Glutamatergic neuron (in vitro differentiated cells): ENCODE measurements around the gene ZBTB21. TPM values are rescaled to one million over a fixed set of nuclear protein-coding genes. Genes with fewer than 3 reads are reported as not detected.
A peak's percentile ranks its signal among the peaks of the same experiment; 100 is the strongest.

ENCODE experiments used
- DNase-seq: peaks from one replicate; pipeline ENCODE4 v3.0.0; 2022
- H3K27ac Mint-ChIP-seq: one replicate; pipeline ENCODE4 v1.8.0; 2020; ENCODE audit warnings: mild to moderate bottlenecking, mixed read lengths, inconsistent platforms; ENCODE audit not compliant: unreplicated experiment
- H3K27me3 Mint-ChIP-seq: one replicate; pipeline ENCODE4 v1.8.0; 2020; ENCODE audit warnings: mild to moderate bottlenecking, moderate library complexity, mixed read lengths, inconsistent platforms; ENCODE audit not compliant: unreplicated experiment
- H3K36me3 Mint-ChIP-seq: one replicate; pipeline ENCODE4 v1.8.0; 2020; ENCODE audit warnings: mild to moderate bottlenecking, mixed read lengths, inconsistent platforms; ENCODE audit not compliant: unreplicated experiment
- H3K4me1 Mint-ChIP-seq: one replicate; pipeline ENCODE4 v1.8.0; 2020; ENCODE audit warnings: mild to moderate bottlenecking, low read depth, mixed read lengths, inconsistent platforms; ENCODE audit not compliant: unreplicated experiment
- H3K4me3 Mint-ChIP-seq: one replicate; pipeline ENCODE4 v1.8.0; 2020; ENCODE audit warnings: mild to moderate bottlenecking, mixed read lengths, inconsistent platforms; ENCODE audit not compliant: unreplicated experiment
- H3K9me3 Mint-ChIP-seq: one replicate; pipeline ENCODE4 v1.8.0; 2020; ENCODE audit warnings: mild to moderate bottlenecking, moderate library complexity, mixed read lengths, inconsistent platforms; ENCODE audit not compliant: unreplicated experiment
- CTCF ChIP-seq: fragments of 200-600 bp; sonication (generic); IDR thresholded peaks from one replicate; pipeline ENCODE4 v1.5.0; 2021; ENCODE audit not compliant: partially characterized antibody, unreplicated experiment
- total RNA-seq: library from RNA; stranded (reverse); fragmentation: NEBNext Ultra II Directional; extraction: Animal tissue kit (Norgen Biotek cat#: 25700); gene quantifications from one replicate; pipeline ENCODE4 v1.2.1, GENCODE V29; 2021; ENCODE audit not compliant: unreplicated experiment

The ZBTB21 gene
- total RNA-seq, 1 donor from 2014 or later = 21.2 TPM

GRCh38 chr21:42027085-42027821, 17.1 kb upstream of the ZBTB21 start:
- DNase-seq = no peak
- Mint-ChIP-seq H3K27ac (peak overlapping the region; percentile 7), H3K4me1 (peaks cover 8% of the 10 kb centered on the region), H3K36me3 (no peaks in the 10 kb centered on the region), H3K27me3 (peaks cover 10% of the 10 kb centered on the region), H3K4me3 (no peak overlapping the region), H3K9me3 (no peaks in the 10 kb centered on the region)
- no peak for TF ChIP-seq CTCF

- no peak overlapping the region for H3K27ac Mint-ChIP-seq
- no peaks in the 10 kb centered on the region for H3K36me3 Mint-ChIP-seq
- peaks cover 8% of the 10 kb centered on the region for H3K4me1 Mint-ChIP-seq
- no peak overlapping the region for H3K4me3 Mint-ChIP-seq
- H3K9me3 Mint-ChIP-seq = no peaks in the 10 kb centered on the region
- no peak for DNase-seq
- peaks cover 10% of the 10 kb centered on the region for H3K27me3 Mint-ChIP-seq
- no peak for TF ChIP-seq CTCF
Measured at GRCh38 chr21:42026082-42026435, 15.9 kb upstream of the ZBTB21 start.

- TF ChIP-seq CTCF = no peak
- Mint-ChIP-seq H3K36me3 (no peaks in the 10 kb centered on the region), H3K27ac (no peak overlapping the region), H3K27me3 (peaks cover 10% of the 10 kb centered on the region), H3K4me1 (peaks cover 8% of the 10 kb centered on the region), H3K9me3 (no peaks in the 10 kb centered on the region), H3K4me3 (no peak overlapping the region)
- no peak for DNase-seq
Measured at GRCh38 chr21:42025376-42026081, 15.4 kb upstream of the ZBTB21 start.

- no peaks in the 10 kb centered on the region for H3K9me3 Mint-ChIP-seq
- H3K4me3 Mint-ChIP-seq = no peak overlapping the region
- no peak for TF ChIP-seq CTCF
- DNase-seq = no peak
- no peak overlapping the region for H3K27ac Mint-ChIP-seq
- peaks cover 10% of the 10 kb centered on the region for H3K27me3 Mint-ChIP-seq
- H3K4me1 Mint-ChIP-seq = peaks cover 8% of the 10 kb centered on the region
- no peaks in the 10 kb centered on the region for H3K36me3 Mint-ChIP-seq
Measured at GRCh38 chr21:42022906-42023305, 12.7 kb upstream of the ZBTB21 start.

- DNase-seq = no peak
Measured at GRCh38 chr21:42022091-42022430, 11.9 kb upstream of the ZBTB21 start.

More at GRCh38 chr21:42022091-42022430, 11.9 kb upstream of the ZBTB21 start:
- no peak for TF ChIP-seq CTCF
- H3K9me3 Mint-ChIP-seq = no peaks in the 10 kb centered on the region
- no peak overlapping the region for H3K4me3 Mint-ChIP-seq
- peaks cover 8% of the 10 kb centered on the region for H3K27me3 Mint-ChIP-seq
- H3K36me3 Mint-ChIP-seq = no peaks in the 10 kb centered on the region
- peaks cover 8% of the 10 kb centered on the region for H3K4me1 Mint-ChIP-seq
- H3K27ac Mint-ChIP-seq = no peak overlapping the region
